ENCODE measurements around the gene ZNF593. TPM values are rescaled to one million over a fixed set of nuclear protein-coding genes. Genes with fewer than 3 reads are reported as not detected.

Gene ZNF593
- total and polyA plus RNA-seq, 2 experiments from 2014 or later: 34.5 to 43.6 TPM

DNA sequence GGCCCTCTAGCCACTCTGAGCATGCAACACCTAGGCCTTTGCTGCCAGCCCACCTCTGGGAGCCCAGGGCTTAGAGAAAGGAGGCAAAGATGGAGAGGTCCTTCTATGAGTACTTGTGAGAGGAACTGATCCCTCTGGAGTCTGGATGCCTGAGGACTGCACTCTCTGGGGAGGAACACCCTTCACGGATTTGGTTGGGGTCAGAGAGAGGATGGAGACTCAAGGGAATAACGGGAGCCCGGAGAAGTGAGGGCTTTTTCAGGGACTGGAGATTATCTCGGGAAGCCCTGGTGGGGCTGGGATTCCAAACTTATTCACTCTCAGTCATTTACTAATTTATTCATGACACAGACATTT is 532 bp upstream of the ZNF593 start:
- Histone ChIP-seq H3K27ac (no peak overlapping the region), H3K9me3 (ENCODE audit: low read depth) (no peaks in the 10 kb centered on the region), H3K27me3 (no peaks in the 10 kb centered on the region), H3K4me3 (no peak overlapping the region), H3K36me3 (no peaks in the 10 kb centered on the region), H3K4me1 (ENCODE audit: low read depth) (peaks cover 16% of the 10 kb centered on the region)
- no peak for DNase-seq (ENCODE audit: low read depth in 1 of 2, low spot score in 1 of 2)
- TF ChIP-seq, protein P1, sequence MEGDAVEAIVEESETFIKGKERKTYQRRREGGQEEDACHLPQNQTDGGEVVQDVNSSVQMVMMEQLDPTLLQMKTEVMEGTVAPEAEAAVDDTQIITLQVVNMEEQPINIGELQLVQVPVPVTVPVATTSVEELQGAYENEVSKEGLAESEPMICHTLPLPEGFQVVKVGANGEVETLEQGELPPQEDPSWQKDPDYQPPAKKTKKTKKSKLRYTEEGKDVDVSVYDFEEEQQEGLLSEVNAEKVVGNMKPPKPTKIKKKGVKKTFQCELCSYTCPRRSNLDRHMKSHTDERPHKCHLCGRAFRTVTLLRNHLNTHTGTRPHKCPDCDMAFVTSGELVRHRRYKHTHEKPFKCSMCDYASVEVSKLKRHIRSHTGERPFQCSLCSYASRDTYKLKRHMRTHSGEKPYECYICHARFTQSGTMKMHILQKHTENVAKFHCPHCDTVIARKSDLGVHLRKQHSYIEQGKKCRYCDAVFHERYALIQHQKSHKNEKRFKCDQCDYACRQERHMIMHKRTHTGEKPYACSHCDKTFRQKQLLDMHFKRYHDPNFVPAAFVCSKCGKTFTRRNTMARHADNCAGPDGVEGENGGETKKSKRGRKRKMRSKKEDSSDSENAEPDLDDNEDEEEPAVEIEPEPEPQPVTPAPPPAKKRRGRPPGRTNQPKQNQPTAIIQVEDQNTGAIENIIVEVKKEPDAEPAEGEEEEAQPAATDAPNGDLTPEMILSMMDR (IDR thresholded peaks at IDR 0.05; ENCODE audit: low read depth, low read length): no peak

DNA sequence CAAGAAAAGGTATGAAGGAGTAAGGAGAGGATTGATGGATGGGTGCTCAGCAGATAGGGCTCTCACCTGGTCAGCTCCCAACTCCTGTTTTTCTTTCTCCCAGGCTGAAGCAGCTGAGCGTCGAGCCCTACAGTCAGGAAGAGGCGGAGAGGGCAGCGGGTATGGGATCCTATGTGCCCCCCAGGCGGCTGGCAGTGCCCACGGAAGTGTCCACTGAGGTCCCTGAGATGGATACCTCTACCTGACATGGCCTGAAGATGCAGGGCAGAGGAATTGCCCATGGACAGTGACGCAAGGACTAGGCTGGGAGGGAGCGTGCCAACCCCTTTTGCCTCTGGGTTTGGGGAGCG is 739 bp downstream of the ZNF593 start:
- TF ChIP-seq, protein P1 (IDR thresholded peaks at IDR 0.05; ENCODE audit: low read depth, low read length): no peak
- no peak for DNase-seq (ENCODE audit: low read depth in 1 of 2, low spot score in 1 of 2)
- Histone ChIP-seq H3K36me3 (no peaks in the 10 kb centered on the region), H3K27me3 (no peaks in the 10 kb centered on the region), H3K4me3 (peak overlapping the region; percentile 85), H3K4me1 (ENCODE audit: low read depth) (peaks cover 9% of the 10 kb centered on the region), H3K27ac (no peak overlapping the region), H3K9me3 (ENCODE audit: low read depth) (no peaks in the 10 kb centered on the region)

GRCh38 chr1:26171084-26172072 is 1.7 kb downstream of the ZNF593 start, which contains the start of gene ZNF593OS:
TSS of gene ZNF593OS (minus strand) at chr1:26171832. CDS start at chr1:26171661, 171 bp downstream.
- no peaks in the 10 kb centered on the region for H3K27me3 ChIP-seq
- H3K4me3 ChIP-seq: no peak within 1 kb of the TSS
- TF ChIP-seq, protein P1 (IDR thresholded peaks at IDR 0.05; ENCODE audit: low read depth, low read length): no peak
- H3K9me3 ChIP-seq (ENCODE audit: low read depth): no peaks in the 10 kb centered on the region
- no peak for DNase-seq (ENCODE audit: low read depth in 1 of 2, low spot score in 1 of 2)
- H3K36me3 ChIP-seq: no peaks in the 10 kb centered on the region
- H3K4me1 ChIP-seq (ENCODE audit: low read depth): peaks cover 9% of the 10 kb centered on the region
- H3K27ac ChIP-seq: no peak within 1 kb of the TSS

GRCh38 chr1:26175346-26175745 is 5.6 kb downstream of the ZNF593 start:
- no peak for DNase-seq (ENCODE audit: low read depth in 1 of 2, low spot score in 1 of 2)
- TF ChIP-seq, protein P1 (IDR thresholded peaks at IDR 0.05; ENCODE audit: low read depth, low read length): no peak
- H3K9me3 ChIP-seq (ENCODE audit: low read depth): no peaks in the 10 kb centered on the region
- no peaks in the 10 kb centered on the region for H3K27me3 ChIP-seq
- H3K27ac ChIP-seq: no peak overlapping the region
- H3K4me1 ChIP-seq (ENCODE audit: low read depth): peaks cover 12% of the 10 kb centered on the region
- H3K36me3 ChIP-seq: no peaks in the 10 kb centered on the region
- no peak overlapping the region for H3K4me3 ChIP-seq

- Histone ChIP-seq H3K9me3 (ENCODE audit: low read depth) (no peaks in the 10 kb centered on the region), H3K36me3 (no peaks in the 10 kb centered on the region), H3K4me3 (no peak within 1 kb of the TSS), H3K4me1 (ENCODE audit: low read depth) (peaks cover 7% of the 10 kb centered on the region), H3K27me3 (no peaks in the 10 kb centered on the region), H3K27ac (no peak within 1 kb of the TSS)
- peak in 1 of 2 donors; percentile 49 for DNase-seq (ENCODE audit: low read depth in 1 of 2, low spot score in 1 of 2)
- TF ChIP-seq, protein P1 (IDR thresholded peaks at IDR 0.05; ENCODE audit: low read depth, low read length): no peak
These were observed 7.5 kb downstream of the ZNF593 start, which contains the start of gene CNKSR1 for GRCh38 chr1:26177182-26177684. TSS of gene CNKSR1 (plus strand) at chr1:26177491. CDS start at chr1:26177548, 57 bp downstream.

Data from cardiac muscle cell (in vitro differentiated cells and primary cell).